Chondrocyte (in vitro differentiated cells): ENCODE data around the gene ZG16B. TPM values are rescaled to one million over a fixed set of nuclear protein-coding genes. Genes with fewer than 3 reads are reported as not detected.

Source experiments
- DNase-seq: peaks from one replicate; pipeline ENCODE4 v3.0.0; 2021; ENCODE audit warnings: mixed read lengths, low spot score
- H3K27ac Mint-ChIP-seq: one replicate; pipeline ENCODE4 v1.8.0; 2021; ENCODE audit warnings: mild to moderate bottlenecking, moderate library complexity, mixed read lengths; ENCODE audit not compliant: unreplicated experiment
- H3K27me3 Mint-ChIP-seq: 2 replicates; pipeline ENCODE4 v1.8.0; 2021; ENCODE audit warnings: low read depth, mixed read lengths
- H3K36me3 Mint-ChIP-seq: 2 replicates; pipeline ENCODE4 v1.8.0; 2021; ENCODE audit warnings: low read depth, mixed read lengths
- H3K4me1 Mint-ChIP-seq: 2 replicates; pipeline ENCODE4 v1.8.0; 2021; ENCODE audit warnings: low read depth, mild to moderate bottlenecking, mixed read lengths
- H3K4me3 Mint-ChIP-seq: one replicate; pipeline ENCODE4 v1.8.0; 2021; ENCODE audit warnings: mild to moderate bottlenecking, moderate library complexity, mixed read lengths; ENCODE audit not compliant: unreplicated experiment
- H3K9me3 Mint-ChIP-seq: 2 replicates; pipeline ENCODE4 v1.8.0; 2021; ENCODE audit warnings: low read depth, mixed read lengths
- CTCF ChIP-seq: fragments of 200-600 bp; sonication (generic); IDR thresholded peaks from 2 replicates; pipeline ENCODE4 v1.5.0; 2021; ENCODE audit warnings: antibody characterized with exemption, mild to moderate bottlenecking, moderate library complexity
- total RNA-seq: library from RNA; stranded (reverse); gene quantifications from 3 replicates; pipeline ENCODE4 v1.2.1, GENCODE V29; 2021

Gene ZG16B
- total RNA-seq, 1 donor from 2014 or later, result 2.1 TPM

- peaks cover 9% of the 10 kb centered on the region for H3K9me3 Mint-ChIP-seq
- no peak overlapping the region for H3K4me3 Mint-ChIP-seq
- H3K27ac Mint-ChIP-seq, result no peak overlapping the region
- no peak for DNase-seq
- H3K27me3 Mint-ChIP-seq, result peaks cover 22% of the 10 kb centered on the region
- TF ChIP-seq CTCF, result no peak
- peaks cover 3% of the 10 kb centered on the region for H3K36me3 Mint-ChIP-seq
- peaks cover 5% of the 10 kb centered on the region for H3K4me1 Mint-ChIP-seq
Observed at GRCh38 chr16:2853531-2854073, 23.5 kb downstream of the ZG16B start.

DNA sequence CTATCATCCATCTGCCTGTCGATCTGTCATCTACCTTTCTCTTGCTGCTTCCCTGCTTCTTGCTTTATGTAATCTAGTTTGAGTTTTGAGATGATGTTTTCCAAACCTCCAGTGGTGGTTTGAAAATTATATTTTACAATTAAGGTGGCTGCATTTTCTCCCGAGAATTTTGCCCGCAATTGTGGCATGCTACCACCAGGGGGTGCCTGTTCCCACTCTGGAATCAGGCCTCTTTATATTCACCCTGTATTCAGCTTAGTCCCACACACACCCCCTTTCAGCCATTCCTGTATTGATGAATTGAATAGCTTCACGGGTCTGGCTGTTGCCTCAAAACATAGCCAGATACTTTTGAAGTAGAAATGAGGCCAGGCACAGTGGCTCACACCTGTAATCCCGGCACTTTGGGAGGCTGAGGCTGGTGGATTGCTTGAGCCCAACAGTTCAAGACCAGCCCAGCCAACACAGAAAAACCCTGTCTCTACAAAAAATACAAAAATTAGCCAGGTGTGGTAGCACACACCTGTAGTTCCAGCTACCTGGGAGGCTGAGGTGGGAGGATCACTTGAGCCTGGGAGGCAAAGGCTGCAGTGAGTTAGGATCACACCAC lies 24.7 kb downstream of the ZG16B start:
- H3K36me3 Mint-ChIP-seq, result peaks cover 3% of the 10 kb centered on the region
- DNase-seq, result no peak
- H3K4me1 Mint-ChIP-seq, result peaks cover 5% of the 10 kb centered on the region
- peaks cover 15% of the 10 kb centered on the region for H3K27me3 Mint-ChIP-seq
- TF ChIP-seq CTCF, result peak; percentile 70
- no peak overlapping the region for H3K4me3 Mint-ChIP-seq
- H3K27ac Mint-ChIP-seq, result no peak overlapping the region
- peaks cover 9% of the 10 kb centered on the region for H3K9me3 Mint-ChIP-seq

GRCh38 chr16:2855536-2855935 lies 25.4 kb downstream of the ZG16B start:
- H3K27me3 Mint-ChIP-seq, result peaks cover 11% of the 10 kb centered on the region
- peaks cover 5% of the 10 kb centered on the region for H3K4me1 Mint-ChIP-seq

DNA sequence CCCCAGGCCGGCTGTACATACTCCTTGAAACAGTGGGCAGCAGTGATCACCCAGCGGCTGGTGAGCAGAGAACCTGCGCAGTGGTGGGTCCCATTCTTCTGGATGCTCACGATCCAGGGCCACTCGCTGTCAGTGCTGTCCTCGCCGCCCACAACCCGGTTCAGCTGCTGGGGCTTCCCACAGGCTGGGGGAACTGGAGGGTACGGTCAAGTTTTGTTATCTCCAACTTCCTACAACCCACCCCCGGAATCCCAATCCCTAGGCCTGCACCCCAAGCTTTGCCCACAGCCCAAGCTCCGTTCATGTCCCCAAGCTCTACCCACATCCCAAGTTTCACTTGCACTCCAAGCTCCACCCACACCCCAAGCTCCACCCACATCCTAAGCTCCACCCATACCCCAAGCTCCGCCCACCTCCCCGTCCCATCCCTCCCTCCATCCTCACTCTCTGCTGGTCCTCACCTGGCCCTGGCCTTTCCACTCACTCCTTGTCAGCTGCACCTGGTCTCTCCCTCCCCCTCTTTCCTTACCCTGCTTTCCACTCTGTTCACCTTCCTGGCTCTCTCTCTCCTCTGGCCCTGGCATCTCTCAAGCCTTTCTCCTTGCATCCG lies 26.1 kb downstream of the ZG16B start:
- peaks cover 11% of the 10 kb centered on the region for H3K9me3 Mint-ChIP-seq
- H3K36me3 Mint-ChIP-seq, result peaks cover 3% of the 10 kb centered on the region
- DNase-seq, result no peak
- no peak overlapping the region for H3K4me3 Mint-ChIP-seq
- H3K4me1 Mint-ChIP-seq, result peaks cover 5% of the 10 kb centered on the region
- TF ChIP-seq CTCF, result no peak
- H3K27me3 Mint-ChIP-seq, result peaks cover 10% of the 10 kb centered on the region
- no peak overlapping the region for H3K27ac Mint-ChIP-seq

More at GRCh38 chr16:2855536-2855935, 25.4 kb downstream of the ZG16B start:
- Mint-ChIP-seq H3K9me3 (peaks cover 9% of the 10 kb centered on the region), H3K4me3 (no peak overlapping the region), H3K36me3 (peaks cover 3% of the 10 kb centered on the region), H3K27ac (no peak overlapping the region)
- DNase-seq, result no peak
- TF ChIP-seq CTCF, result no peak

DNA sequence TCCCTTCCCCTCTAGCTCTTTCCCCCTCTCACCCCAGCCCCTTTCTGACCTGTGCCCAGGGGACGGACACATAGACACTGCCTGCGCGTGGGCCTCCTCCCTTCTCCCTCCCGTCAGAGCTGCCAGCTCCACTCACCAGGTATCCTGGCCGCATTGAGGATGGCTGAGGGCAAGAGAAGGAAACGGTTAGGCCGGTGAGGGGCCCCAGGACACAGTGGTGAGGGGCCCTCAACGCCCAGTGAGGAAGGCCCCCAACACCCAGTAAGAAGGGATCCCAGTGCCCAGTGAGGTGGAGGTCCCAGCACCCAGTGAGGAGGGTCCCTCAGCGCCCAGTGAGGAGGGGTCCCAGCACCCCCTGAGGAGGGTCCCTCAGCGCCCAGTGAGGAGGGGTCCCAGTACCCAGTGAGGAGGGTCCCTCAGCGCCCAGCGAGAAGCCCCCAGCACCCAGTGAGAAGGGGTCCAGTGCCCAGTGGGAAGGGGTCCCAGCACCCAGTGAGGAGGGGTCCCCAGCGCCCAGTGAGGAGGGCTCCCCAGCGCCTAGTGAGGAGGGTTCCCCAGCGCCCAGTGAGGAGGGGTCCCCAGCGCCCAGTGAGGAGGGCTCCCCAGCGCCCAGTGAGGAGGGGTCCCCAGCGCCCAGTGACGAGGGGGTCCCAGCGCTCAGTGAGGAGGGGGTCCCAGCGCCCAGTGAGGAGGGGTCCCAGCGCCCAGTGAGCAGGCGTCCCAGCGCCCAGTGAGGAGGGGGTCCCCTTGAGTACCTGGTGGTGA lies 26.8 kb downstream of the ZG16B start:
- peaks cover 13% of the 10 kb centered on the region for H3K9me3 Mint-ChIP-seq
- peaks cover 5% of the 10 kb centered on the region for H3K36me3 Mint-ChIP-seq
- no peak for TF ChIP-seq CTCF
- peaks cover 5% of the 10 kb centered on the region for H3K4me1 Mint-ChIP-seq
- H3K27me3 Mint-ChIP-seq, result peaks cover 11% of the 10 kb centered on the region
- no peak for DNase-seq
- no peak overlapping the region for H3K27ac Mint-ChIP-seq
- H3K4me3 Mint-ChIP-seq, result no peak overlapping the region
